Tibial nerve (tissue), 4 donors: ENCODE data around the gene NFIA.

Experiments
- CTCF ChIP-seq, 5 experiments: fragments of 200-600 bp in 3 of 5; fragments of 450-650 bp in 2 of 5; sonication (generic) in 3 of 5; IDR thresholded peaks; one replicate each; pipeline ENCODE4 v1.5.1; 2016 to 2019; ENCODE audit warnings: antibody characterized with exemption in 5 of 5, mild to moderate bottlenecking in 3 of 5, moderate library complexity in 2 of 5
- EP300 ChIP-seq, 2 donors: sonication (generic); formaldehyde crosslinking; IDR thresholded peaks; one replicate each; pipeline ENCODE4 v1.6.1; 2017; ENCODE audit warnings: antibody characterized with exemption in 2 of 2, mild to moderate bottlenecking in 1 of 2
- POLR2A ChIP-seq, 2 donors: fragments of 450-650 bp; IDR thresholded peaks; one replicate each; pipeline ENCODE4 v1.6.1; 2017; ENCODE audit warnings: antibody characterized with exemption in 2 of 2, mild to moderate bottlenecking in 2 of 2, moderate library complexity in 2 of 2

- TF ChIP-seq POLR2A (IDR thresholded peaks at IDR 0.05): no peak
- TF ChIP-seq CTCF (IDR thresholded peaks at IDR 0.05): no peak
- no peak for TF ChIP-seq EP300 (IDR thresholded peaks at IDR 0.05)
These were observed 35.3 kb upstream of the NFIA start for GRCh38 chr1:61047061-61047460.
